ENCODE measurements around the gene ZNF768.

The ZNF768 gene

GRCh38 chr16:30556125-30556473 is 29.7 kb upstream of the ZNF768 start:
- DNase-seq (ENCODE audit: low read depth, low spot score): no peak
- in situ Hi-C loops (cut with HindIII; ENCODE audit: low sequenced_read_pairs): no loop called here

GRCh38 chr16:30555315-30556124 is 29.2 kb upstream of the ZNF768 start:
- in situ Hi-C loops (cut with HindIII; ENCODE audit: low sequenced_read_pairs): no loop called here
- no peak for DNase-seq (ENCODE audit: low read depth, low spot score)
- no peak for TF ChIP-seq CTCF (IDR thresholded peaks at IDR 0.05; ENCODE audit: low read depth, low read length)
- H3K4me3 ChIP-seq (ENCODE audit: low read depth, low read length): no peak overlapping the region

More at GRCh38 chr16:30556125-30556473, 29.7 kb upstream of the ZNF768 start:
- H3K4me3 ChIP-seq (ENCODE audit: low read depth, low read length): no peak overlapping the region
- TF ChIP-seq CTCF (IDR thresholded peaks at IDR 0.05; ENCODE audit: low read depth, low read length): no peak

DNA sequence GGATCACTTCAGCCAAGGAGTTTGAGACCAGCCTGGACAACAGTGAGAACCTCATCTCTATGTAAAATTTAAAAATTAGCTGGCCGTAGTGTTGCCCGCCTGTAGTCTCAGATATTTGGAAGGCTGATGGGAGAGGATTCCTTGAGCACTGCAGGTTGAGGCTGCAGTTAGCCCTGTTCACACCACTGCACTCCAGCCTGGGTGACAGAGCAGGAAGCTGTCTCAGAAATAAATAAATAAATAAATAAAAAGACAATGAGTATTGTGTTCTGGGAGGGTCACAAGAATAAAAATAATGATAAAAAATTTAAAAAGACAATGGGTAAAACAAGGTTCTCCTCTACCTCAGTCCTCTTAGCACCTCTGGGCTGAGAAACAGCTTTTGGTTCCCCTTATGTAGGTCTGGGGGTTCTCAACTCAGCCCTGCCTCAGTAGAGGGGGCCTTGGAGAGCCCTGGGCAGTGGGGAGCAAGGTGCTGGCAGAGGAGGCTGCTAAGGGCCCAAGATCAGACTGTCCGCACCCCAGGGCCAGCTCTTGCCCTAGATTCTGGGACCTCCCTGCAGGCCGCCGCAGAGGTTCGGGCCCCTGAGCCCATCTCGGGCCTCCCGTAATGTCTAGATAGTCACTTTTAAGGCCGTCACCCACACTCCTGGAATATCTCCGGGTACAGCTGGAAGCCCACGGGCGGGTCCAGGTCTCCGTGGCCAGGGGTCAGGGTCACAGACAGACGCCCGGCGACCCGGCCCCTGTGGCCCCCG is 28.4 kb upstream of the ZNF768 start:
- H3K4me3 ChIP-seq (ENCODE audit: low read depth, low read length): no peak overlapping the region
- no peak for TF ChIP-seq CTCF (IDR thresholded peaks at IDR 0.05; ENCODE audit: low read depth, low read length)
- DNase-seq (ENCODE audit: low read depth, low spot score): no peak
- in situ Hi-C loops (cut with HindIII; ENCODE audit: low sequenced_read_pairs): no loop called here

DNA sequence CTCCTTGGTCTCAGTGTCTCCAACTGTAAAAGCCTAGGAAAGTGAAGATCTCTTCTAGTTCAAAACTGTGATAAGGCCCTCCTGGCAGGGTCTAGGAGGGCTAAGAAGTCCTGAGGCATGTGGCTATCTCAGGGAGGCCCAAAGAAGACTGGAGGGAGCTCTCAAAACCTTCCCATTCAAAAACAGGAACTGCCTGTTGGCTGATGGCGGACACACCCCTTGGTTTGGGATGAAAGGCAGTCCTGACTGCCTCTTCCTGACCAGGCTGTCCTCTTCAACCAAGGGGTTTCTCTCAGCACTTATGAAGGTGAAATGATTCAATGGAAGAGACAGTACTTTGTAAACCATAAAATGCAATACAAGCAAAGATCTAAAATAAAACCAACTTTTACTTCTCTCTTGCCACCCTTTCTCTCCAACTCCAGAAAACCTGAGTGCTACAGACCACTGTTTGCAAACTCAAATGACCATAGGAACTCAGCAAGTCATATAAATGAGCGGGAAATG is 27.1 kb upstream of the ZNF768 start:
- H3K4me3 ChIP-seq (ENCODE audit: low read depth, low read length): no peak overlapping the region
- in situ Hi-C loops (cut with HindIII; ENCODE audit: low sequenced_read_pairs): no loop called here
- TF ChIP-seq CTCF (IDR thresholded peaks at IDR 0.05; ENCODE audit: low read depth, low read length): no peak
- no peak for DNase-seq (ENCODE audit: low read depth, low spot score)

DNA sequence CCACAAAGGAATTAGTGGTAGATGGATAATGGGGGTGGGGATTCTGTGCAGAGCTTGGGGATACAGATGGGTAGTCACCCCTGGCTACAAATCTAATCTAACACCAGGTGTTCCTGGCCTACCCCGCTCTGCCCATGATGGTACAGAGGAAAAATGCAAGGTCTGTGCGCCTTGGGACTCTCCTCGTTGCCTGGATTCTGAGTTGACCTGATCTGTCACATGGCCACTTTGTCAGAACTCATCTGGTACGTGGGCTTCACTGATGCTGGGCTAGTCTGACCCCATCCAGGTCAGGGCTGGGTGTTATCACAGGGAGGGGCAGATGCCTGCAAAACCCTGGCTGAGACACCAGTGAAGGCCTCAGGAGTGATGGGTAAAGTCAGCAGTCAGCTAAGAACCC is 26.6 kb upstream of the ZNF768 start:
- TF ChIP-seq CTCF (IDR thresholded peaks at IDR 0.05; ENCODE audit: low read depth, low read length): no peak
- in situ Hi-C loops (cut with HindIII; ENCODE audit: low sequenced_read_pairs): no loop called here
- no peak for DNase-seq (ENCODE audit: low read depth, low spot score)
- no peak overlapping the region for H3K4me3 ChIP-seq (ENCODE audit: low read depth, low read length)

DNA sequence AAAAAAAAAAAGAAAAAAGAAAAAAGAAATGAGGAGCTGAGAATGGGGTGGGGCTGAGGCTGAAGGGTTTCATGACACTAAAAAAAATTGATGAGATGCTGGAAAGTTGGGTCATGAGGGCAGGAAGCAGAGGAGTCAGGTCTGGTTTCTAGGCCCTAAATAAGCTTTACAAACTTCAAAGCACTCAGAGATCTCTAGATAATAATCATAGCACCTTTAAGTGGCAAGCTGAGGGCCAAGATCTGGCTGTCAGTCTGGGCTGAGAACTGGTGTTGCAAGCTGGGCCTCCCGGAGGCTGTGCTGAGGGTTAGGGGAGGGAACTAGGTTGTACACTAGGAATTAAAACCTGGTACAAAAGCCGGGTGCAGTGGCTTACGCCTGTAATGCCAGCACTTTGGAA is 25.4 kb upstream of the ZNF768 start:
- no peak for DNase-seq (ENCODE audit: low read depth, low spot score)
- no peak for TF ChIP-seq CTCF (IDR thresholded peaks at IDR 0.05; ENCODE audit: low read depth, low read length)
- in situ Hi-C loops (cut with HindIII; ENCODE audit: low sequenced_read_pairs): no loop called here
- H3K4me3 ChIP-seq (ENCODE audit: low read depth, low read length): no peak overlapping the region
